SK-N-SH treated with all-trans-retinoic acid at 6 μM for 48 hours (cell line): ENCODE results near the gene PSD.

Experiments
- ARNTL ChIP-seq: fragments of 450-650 bp; formaldehyde crosslinking; IDR thresholded peaks from 2 replicates; pipeline ENCODE4 v1.5.0; 2020; ENCODE audit warnings: low read depth, mild to moderate bottlenecking, moderate library complexity, borderline replicate concordance
- CREB5 ChIP-seq: fragments of 250-450 bp; sonication (Bioruptor Pico); IDR thresholded peaks from 2 replicates; pipeline ENCODE4 v1.5.1; 2020; ENCODE audit warnings: low read depth, mild to moderate bottlenecking, moderate library complexity
- CSRNP3 ChIP-seq: fragments of 250-450 bp; sonication (Bioruptor Pico); IDR thresholded peaks from 2 replicates; pipeline ENCODE4 v1.5.1; 2021; ENCODE audit warnings: mild to moderate bottlenecking, moderate library complexity
- ESRRG ChIP-seq: fragments of 250-450 bp; sonication (Bioruptor Pico); IDR thresholded peaks from 2 replicates; pipeline ENCODE4 v1.6.1; 2021; ENCODE audit warnings: mild to moderate bottlenecking
- ISL1 ChIP-seq: fragments of 250-450 bp; sonication (Bioruptor Pico); IDR thresholded peaks from 2 replicates; pipeline ENCODE4 v2.1.2; 2022; ENCODE audit warnings: mild to moderate bottlenecking, moderate library complexity
- PATZ1 ChIP-seq: fragments of 250-450 bp; sonication (Bioruptor Pico); IDR thresholded peaks from 2 replicates; pipeline ENCODE4 v1.8.0; 2020; ENCODE audit warnings: mild to moderate bottlenecking, moderate library complexity, borderline replicate concordance
- PPARA ChIP-seq: fragments of 250-450 bp; sonication (Bioruptor Pico); IDR thresholded peaks from 2 replicates; pipeline ENCODE4 v1.5.0; 2020; ENCODE audit warnings: mild to moderate bottlenecking, borderline replicate concordance
- TOX ChIP-seq: fragments of 250-450 bp; sonication (Bioruptor Pico); IDR thresholded peaks from 2 replicates; pipeline ENCODE4 v1.8.0; 2021; ENCODE audit warnings: mild to moderate bottlenecking, moderate library complexity, borderline replicate concordance
- TSHZ2 ChIP-seq: fragments of 250-450 bp; sonication (Bioruptor Pico); IDR thresholded peaks from 2 replicates; pipeline ENCODE4 v1.5.0; 2020; ENCODE audit warnings: mild to moderate bottlenecking, moderate library complexity
- ZFP3 ChIP-seq: fragments of 250-450 bp; sonication (Bioruptor Pico); IDR thresholded peaks from 2 replicates; pipeline ENCODE4 v1.5.0; 2020; ENCODE audit warnings: mild to moderate bottlenecking, moderate library complexity
- ZNF70 ChIP-seq: fragments of 450-650 bp; formaldehyde crosslinking; IDR thresholded peaks from 2 replicates; pipeline ENCODE4 v1.5.0; 2020; ENCODE audit warnings: mild to moderate bottlenecking, moderate library complexity
- ZNF8 ChIP-seq: fragments of 450-650 bp; formaldehyde crosslinking; IDR thresholded peaks from 2 replicates; pipeline ENCODE4 v1.5.0; 2020; ENCODE audit warnings: mild to moderate bottlenecking, moderate library complexity

GRCh38 chr10:102467318-102467717 lies 48.7 kb upstream of the PSD start:
- no peak for TF ChIP-seq ESRRG (CRISPR knock-in tag)
- no peak for TF ChIP-seq ZNF8 (CRISPR knock-in tag)
- TF ChIP-seq ISL1 (CRISPR knock-in tag), result no peak
- no peak for TF ChIP-seq TSHZ2 (CRISPR knock-in tag)
- no peak for TF ChIP-seq PPARA (CRISPR knock-in tag)
- no peak for TF ChIP-seq ZFP3 (CRISPR knock-in tag)
- no peak for TF ChIP-seq CSRNP3 (CRISPR knock-in tag)
- TF ChIP-seq CREB5 (CRISPR knock-in tag), result no peak
- no peak for TF ChIP-seq PATZ1
- TF ChIP-seq TOX (CRISPR knock-in tag), result no peak
- no peak for TF ChIP-seq ARNTL
- TF ChIP-seq ZNF70 (CRISPR knock-in tag), result no peak
